WTC11 (cell line): ENCODE results near the gene DPP8. TPM values are rescaled to one million over a fixed set of nuclear protein-coding genes. Genes with fewer than 3 reads are reported as not detected.

Experiments
- ATAC-seq: fragments of 200-7000 bp; cut with Tn5 transposase; 2 replicates; pipeline ENCODE4 v1.10.0; 2021; ENCODE audit warnings: mild to moderate bottlenecking, moderate library complexity
- CTCF ChIA-PET: fragments of 300-600 bp; sonication (Branson Sonifier 250); formaldehyde crosslinking; loops from one replicate; lab custom pipeline; 2021; ENCODE audit warnings: antibody characterized with exemption; lab: Charles Lee
- POLR2A ChIA-PET: fragments of 350-600 bp; sonication (Branson Sonifier 250); formaldehyde crosslinking; loops from one replicate; lab custom pipeline; 2021; ENCODE audit warnings: antibody characterized with exemption; lab: Charles Lee
- DNase-seq: peaks from one replicate; pipeline ENCODE4 v3.0.0; 2021; ENCODE audit warnings: low spot score
- H3K27ac Mint-ChIP-seq: 2 replicates; pipeline ENCODE4 v1.8.0; 2021; ENCODE audit warnings: mixed read lengths
- H3K27me3 Mint-ChIP-seq: 2 replicates; pipeline ENCODE4 v1.8.0; 2021; ENCODE audit warnings: low read depth, mild to moderate bottlenecking, moderate library complexity, mixed read lengths
- H3K36me3 Mint-ChIP-seq: 2 replicates; pipeline ENCODE4 v1.8.0; 2021; ENCODE audit warnings: mixed read lengths
- H3K4me1 Mint-ChIP-seq: 2 replicates; pipeline ENCODE4 v1.8.0; 2022; ENCODE audit warnings: mixed read lengths
- H3K4me3 Mint-ChIP-seq: 2 replicates; pipeline ENCODE4 v1.8.0; 2021; ENCODE audit warnings: mild to moderate bottlenecking, moderate library complexity, mixed read lengths
- H3K9me3 Mint-ChIP-seq: 2 replicates; pipeline ENCODE4 v1.8.0; 2021; ENCODE audit warnings: mixed read lengths
- AR ChIP-seq: fragments of 250-450 bp; sonication (Bioruptor Pico); IDR thresholded peaks from 2 replicates; pipeline ENCODE4 v1.9.0; 2021; ENCODE audit warnings: mild to moderate bottlenecking
- ATF2 ChIP-seq: sonication (generic); formaldehyde crosslinking; IDR thresholded peaks from 2 replicates; pipeline ENCODE4 v1.8.1; 2022; ENCODE audit warnings: low read depth, missing genetic modification reagents, borderline replicate concordance
- CDX4 ChIP-seq: fragments of 250-450 bp; sonication (Bioruptor Pico); IDR thresholded peaks from 2 replicates; pipeline ENCODE4 v1.9.0; 2021; ENCODE audit warnings: moderate library complexity, mild to moderate bottlenecking, inconsistent platforms, borderline replicate concordance
- ETV6 ChIP-seq: sonication (generic); formaldehyde crosslinking; IDR thresholded peaks from 2 replicates; pipeline ENCODE4 v1.8.1; 2022; ENCODE audit warnings: mild to moderate bottlenecking, missing genetic modification reagents
- FOXJ3 ChIP-seq: sonication (generic); formaldehyde crosslinking; IDR thresholded peaks from 2 replicates; pipeline ENCODE4 v1.9.0; 2021; ENCODE audit warnings: missing genetic modification reagents, mild to moderate bottlenecking, borderline replicate concordance
- GTF2I ChIP-seq: fragments of 250-450 bp; sonication (Bioruptor Pico); conservative IDR thresholded peaks from 2 replicates; pipeline ENCODE4 v1.4.0; 2021; ENCODE audit warnings: mild to moderate bottlenecking
- JAZF1 ChIP-seq: fragments of 250-450 bp; sonication (Bioruptor Pico); IDR thresholded peaks from 2 replicates; pipeline ENCODE4 v1.9.0; 2021; ENCODE audit warnings: moderate library complexity, mild to moderate bottlenecking, inconsistent platforms
- JUN ChIP-seq: sonication (generic); formaldehyde crosslinking; IDR thresholded peaks from 2 replicates; pipeline ENCODE4 v1.8.0; 2023; ENCODE audit warnings: mild to moderate bottlenecking, missing genetic modification reagents
- NR2C2 ChIP-seq: sonication (generic); formaldehyde crosslinking; IDR thresholded peaks from 2 replicates; pipeline ENCODE4 v1.8.0; 2022; ENCODE audit warnings: mild to moderate bottlenecking, missing genetic modification reagents
- PREB ChIP-seq: sonication (generic); formaldehyde crosslinking; IDR thresholded peaks from 2 replicates; pipeline ENCODE4 v1.8.1; 2022; ENCODE audit warnings: mild to moderate bottlenecking, missing genetic modification reagents, moderate library complexity, borderline replicate concordance
- RORB ChIP-seq: fragments of 250-450 bp; sonication (Bioruptor Pico); IDR thresholded peaks from 2 replicates; pipeline ENCODE4 v1.9.0; 2021; ENCODE audit warnings: mild to moderate bottlenecking
- USF1 ChIP-seq: sonication (generic); formaldehyde crosslinking; IDR thresholded peaks from 2 replicates; pipeline ENCODE4 v1.8.0; 2022; ENCODE audit warnings: mild to moderate bottlenecking, missing genetic modification reagents
- ZBTB21 ChIP-seq: sonication (generic); formaldehyde crosslinking; IDR thresholded peaks from 2 replicates; pipeline ENCODE4 v1.8.1; 2023; ENCODE audit warnings: mild to moderate bottlenecking, missing genetic modification reagents, borderline replicate concordance
- ZNF121 ChIP-seq: sonication (generic); formaldehyde crosslinking; IDR thresholded peaks from 2 replicates; pipeline ENCODE4 v1.8.0; 2023; ENCODE audit warnings: missing genetic modification reagents
- ZNF232 ChIP-seq: sonication (generic); formaldehyde crosslinking; IDR thresholded peaks from 2 replicates; pipeline ENCODE4 v1.8.0; 2022; ENCODE audit warnings: mild to moderate bottlenecking, missing genetic modification reagents
- ZNF532 ChIP-seq: fragments of 250-450 bp; sonication (Bioruptor Pico); IDR thresholded peaks from 2 replicates; pipeline ENCODE4 v1.9.0; 2021; ENCODE audit warnings: mild to moderate bottlenecking, borderline replicate concordance
- total RNA-seq: library from RNA; stranded (reverse); gene quantifications from 3 replicates; pipeline ENCODE4 v1.2.3, GENCODE V29; 2021
- TF ChIP-seq, protein P1 (sequence below): sonication (generic); formaldehyde crosslinking; IDR thresholded peaks from 2 replicates; pipeline ENCODE4 v1.8.0; 2022; ENCODE audit warnings: mild to moderate bottlenecking, missing genetic modification reagents
- TF ChIP-seq, protein P2 (sequence below): sonication (generic); formaldehyde crosslinking; IDR thresholded peaks from 2 replicates; pipeline ENCODE4 v1.8.1; 2022; ENCODE audit warnings: mild to moderate bottlenecking, moderate library complexity, missing genetic modification reagents
- TF ChIP-seq, protein P3 (sequence below): fragments of 250-450 bp; sonication (Bioruptor Pico); IDR thresholded peaks from 2 replicates; pipeline ENCODE4 v1.8.0; 2021; ENCODE audit warnings: mild to moderate bottlenecking

The DPP8 gene
- total RNA-seq, 1 experiment from 2014 or later, result 31.9 TPM

DNA sequence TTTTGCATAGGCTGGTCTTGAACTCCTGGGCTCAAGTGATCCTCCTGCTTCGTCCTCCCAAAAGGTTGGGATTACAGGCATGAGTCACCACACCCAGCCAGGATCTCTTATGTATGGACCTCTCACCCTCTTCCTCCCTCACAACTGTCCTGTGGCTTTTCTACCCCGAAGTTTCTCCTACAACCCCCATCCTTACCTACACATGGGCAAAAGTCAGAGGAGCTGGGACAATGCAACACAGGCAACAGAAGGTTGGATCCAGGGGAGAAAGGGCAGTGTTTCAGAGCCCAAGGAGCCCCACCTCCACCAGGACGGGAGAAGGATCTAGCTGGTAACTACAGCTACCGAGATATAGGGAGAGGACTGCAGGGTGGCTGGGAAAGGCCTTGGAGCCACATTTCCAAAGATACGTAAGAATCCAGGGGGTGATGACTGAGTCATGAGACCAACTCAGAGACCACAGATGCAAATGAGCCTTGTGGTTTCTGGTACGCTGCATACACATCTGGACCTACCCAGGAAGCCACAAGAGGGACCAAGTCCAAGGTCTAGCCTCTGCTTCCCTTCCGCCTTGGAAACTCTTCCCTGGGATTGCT is 108.4 kb downstream of the DPP8 start:
- TF ChIP-seq GTF2I (CRISPR knock-in tag) (no peak), RORB (CRISPR knock-in tag) (no peak), JAZF1 (CRISPR knock-in tag) (no peak), ETV6 (CRISPR knock-in tag) (no peak), NR2C2 (CRISPR knock-in tag) (no peak), JUN (no peak)
- TF ChIP-seq, protein P1, sequence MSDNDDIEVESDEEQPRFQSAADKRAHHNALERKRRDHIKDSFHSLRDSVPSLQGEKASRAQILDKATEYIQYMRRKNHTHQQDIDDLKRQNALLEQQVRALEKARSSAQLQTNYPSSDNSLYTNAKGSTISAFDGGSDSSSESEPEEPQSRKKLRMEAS (CRISPR knock-in tag), result no peak
- TF ChIP-seq, protein P2, sequence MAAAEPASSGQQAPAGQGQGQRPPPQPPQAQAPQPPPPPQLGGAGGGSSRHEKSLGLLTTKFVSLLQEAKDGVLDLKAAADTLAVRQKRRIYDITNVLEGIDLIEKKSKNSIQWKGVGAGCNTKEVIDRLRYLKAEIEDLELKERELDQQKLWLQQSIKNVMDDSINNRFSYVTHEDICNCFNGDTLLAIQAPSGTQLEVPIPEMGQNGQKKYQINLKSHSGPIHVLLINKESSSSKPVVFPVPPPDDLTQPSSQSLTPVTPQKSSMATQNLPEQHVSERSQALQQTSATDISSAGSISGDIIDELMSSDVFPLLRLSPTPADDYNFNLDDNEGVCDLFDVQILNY (CRISPR knock-in tag), result no peak
- POLR2A ChIA-PET, result interaction anchor here (1.8 kb wide), 1 partner anchor 13 kb away, joined by 6 read pairs; no protein-coding TSS in a partner anchor
- CTCF ChIA-PET, result interaction anchor here (1.1 to 1.8 kb wide), 2 partner anchors 11 to 12 kb away, joined by 3 to 5 read pairs; no protein-coding TSS in a partner anchor
- ATAC-seq (no peak), DNase-seq (no peak)
- Mint-ChIP-seq H3K27me3 (no peaks in the 10 kb centered on the region), H3K36me3 (no peaks in the 10 kb centered on the region; the same call in 1 of the 2 replicates), H3K4me3 (no peak overlapping the region), H3K27ac (no peak overlapping the region; the same call in 1 of the 2 replicates), H3K9me3 (no peaks in the 10 kb centered on the region), H3K4me1 (peaks cover 58% of the 10 kb centered on the region)

- H3K9me3 Mint-ChIP-seq, result no peaks in the 10 kb centered on the region
- H3K4me1 Mint-ChIP-seq, result peaks cover 58% of the 10 kb centered on the region
- ATAC-seq (no peak), DNase-seq (no peak)
- H3K4me3 Mint-ChIP-seq, result no peak overlapping the region
- H3K27me3 Mint-ChIP-seq, result no peaks in the 10 kb centered on the region
- CTCF ChIA-PET, result interaction anchor here (1.1 kb wide), 1 partner anchor 11 kb away, joined by 3 read pairs; no protein-coding TSS in a partner anchor
- H3K27ac Mint-ChIP-seq, result no peak overlapping the region; the same call in 1 of the 2 replicates
- POLR2A ChIA-PET, result interaction anchor here (1.1 kb wide), 1 partner anchor 13 kb away, joined by 4 read pairs; no protein-coding TSS in a partner anchor
- no peaks in the 10 kb centered on the region for H3K36me3 Mint-ChIP-seq
- TF ChIP-seq AR (CRISPR knock-in tag), result no peak
- no peak for TF ChIP-seq FOXJ3 (CRISPR knock-in tag)
- TF ChIP-seq PREB (CRISPR knock-in tag), result no peak
- TF ChIP-seq ZNF532 (CRISPR knock-in tag), result no peak
- TF ChIP-seq ZBTB21 (CRISPR knock-in tag), result no peak
- TF ChIP-seq, protein P3, sequence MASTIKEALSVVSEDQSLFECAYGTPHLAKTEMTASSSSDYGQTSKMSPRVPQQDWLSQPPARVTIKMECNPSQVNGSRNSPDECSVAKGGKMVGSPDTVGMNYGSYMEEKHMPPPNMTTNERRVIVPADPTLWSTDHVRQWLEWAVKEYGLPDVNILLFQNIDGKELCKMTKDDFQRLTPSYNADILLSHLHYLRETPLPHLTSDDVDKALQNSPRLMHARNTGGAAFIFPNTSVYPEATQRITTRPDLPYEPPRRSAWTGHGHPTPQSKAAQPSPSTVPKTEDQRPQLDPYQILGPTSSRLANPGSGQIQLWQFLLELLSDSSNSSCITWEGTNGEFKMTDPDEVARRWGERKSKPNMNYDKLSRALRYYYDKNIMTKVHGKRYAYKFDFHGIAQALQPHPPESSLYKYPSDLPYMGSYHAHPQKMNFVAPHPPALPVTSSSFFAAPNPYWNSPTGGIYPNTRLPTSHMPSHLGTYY, result no peak
- TF ChIP-seq ZNF121, result no peak
- no peak for TF ChIP-seq USF1
- no peak for TF ChIP-seq CDX4 (CRISPR knock-in tag)
- no peak for TF ChIP-seq ATF2
- TF ChIP-seq ZNF232 (CRISPR knock-in tag), result no peak
Measured at GRCh38 chr15:65408324-65409035, 109.0 kb downstream of the DPP8 start.
